H9 (cell line): ENCODE results near the gene IRF2BP2. TPM values are rescaled to one million over a fixed set of nuclear protein-coding genes. Genes with fewer than 3 reads are reported as not detected.

Experiments used
- DNase-seq: peaks from one replicate; pipeline ENCODE4 v3.0.0-alpha.2; 2017
- H2AFZ ChIP-seq: one replicate; pipeline ENCODE4 v1.6.1; 2013; ENCODE audit warnings: mild to moderate bottlenecking, low read length, control low read depth, moderate library complexity
- H2AK5ac ChIP-seq: 2 replicates; pipeline ENCODE4 v1.6.1; 2013; ENCODE audit warnings: low read length, control low read depth, mixed read lengths; ENCODE audit not compliant: insufficient read length
- H2BK120ac ChIP-seq: one replicate; pipeline ENCODE4 v1.6.1; 2013; ENCODE audit warnings: low read depth, mild to moderate bottlenecking, low read length, control low read depth, inconsistent platforms; ENCODE audit not compliant: poor library complexity, severe bottlenecking
- H2BK12ac ChIP-seq: 2 replicates; pipeline ENCODE4 v1.6.1; 2013; ENCODE audit warnings: low read length, control low read depth, mixed read lengths, low read depth; ENCODE audit not compliant: insufficient read length
- H2BK15ac ChIP-seq: 2 replicates; pipeline ENCODE4 v1.6.1; 2013; ENCODE audit warnings: low read depth, low read length, control low read depth
- H2BK20ac ChIP-seq: one replicate; pipeline ENCODE4 v1.6.1; 2013; ENCODE audit warnings: low read depth, mild to moderate bottlenecking, low read length, control low read depth, inconsistent platforms; ENCODE audit not compliant: poor library complexity, severe bottlenecking
- H2BK5ac ChIP-seq: 2 replicates; pipeline ENCODE4 v1.6.1; 2013; ENCODE audit warnings: low read length, control low read depth, mixed read lengths; ENCODE audit not compliant: insufficient read length
- H3K14ac ChIP-seq: 2 replicates; pipeline ENCODE4 v1.6.1; 2013; ENCODE audit warnings: low read length, control low read depth; ENCODE audit not compliant: insufficient read depth
- H3K18ac ChIP-seq: 2 replicates; pipeline ENCODE4 v1.6.1; 2013; ENCODE audit warnings: low read depth, mild to moderate bottlenecking, mixed read lengths, low read length, control low read depth; ENCODE audit not compliant: insufficient read length
- H3K23ac ChIP-seq: 2 replicates; pipeline ENCODE4 v1.6.1; 2013; ENCODE audit warnings: low read length, control low read depth, mixed read lengths, low read depth; ENCODE audit not compliant: insufficient read length
- H3K23me2 ChIP-seq: 2 replicates; pipeline ENCODE4 v1.6.1; 2013; ENCODE audit warnings: low read depth, mild to moderate bottlenecking, mixed read lengths, low read length, control low read depth; ENCODE audit not compliant: insufficient read length, poor library complexity, severe bottlenecking
- H3K27ac ChIP-seq: 2 replicates; pipeline ENCODE4 v1.5.1; 2013; ENCODE audit warnings: low read length, control low read depth, mixed read lengths, low read depth; ENCODE audit not compliant: insufficient read length
- H3K27me3 ChIP-seq: 2 replicates; pipeline ENCODE4 v1.6.1; 2013; ENCODE audit warnings: low read length, control low read depth, inconsistent platforms; ENCODE audit not compliant: insufficient read depth
- H3K4ac ChIP-seq: 2 replicates; pipeline ENCODE4 v1.6.1; 2013; ENCODE audit warnings: low read depth, mild to moderate bottlenecking, control low read depth, inconsistent platforms, low read length, moderate library complexity
- H3K4me1 ChIP-seq: 2 replicates; pipeline ENCODE4 v1.6.1; 2013; ENCODE audit warnings: low read length, control low read depth, inconsistent platforms; ENCODE audit not compliant: insufficient read depth
- H3K4me2 ChIP-seq: 2 replicates; pipeline ENCODE4 v1.6.1; 2013; ENCODE audit warnings: low read length, control low read depth, mixed read lengths; ENCODE audit not compliant: insufficient read length, insufficient read depth
- H3K56ac ChIP-seq: 2 replicates; pipeline ENCODE4 v1.6.1; 2013; ENCODE audit warnings: low read depth, mild to moderate bottlenecking, mixed read lengths, low read length, control low read depth; ENCODE audit not compliant: insufficient read length
- H3K79me1 ChIP-seq: 2 replicates; pipeline ENCODE4 v1.6.1; 2013; ENCODE audit warnings: low read depth, mild to moderate bottlenecking, moderate library complexity, low read length, control low read depth, inconsistent platforms; ENCODE audit not compliant: insufficient read depth, poor library complexity, severe bottlenecking
- H3K79me2 ChIP-seq: 2 replicates; pipeline ENCODE4 v1.6.1; 2013; ENCODE audit warnings: low read length, control low read depth, inconsistent platforms; ENCODE audit not compliant: insufficient read depth
- H3K9ac ChIP-seq: 2 replicates; pipeline ENCODE4 v1.6.1; 2013; ENCODE audit warnings: low read length, control low read depth, mixed read lengths; ENCODE audit not compliant: insufficient read length; ENCODE audit errors: extremely low read depth
- H3K9me3 ChIP-seq: one replicate; pipeline ENCODE4 v1.6.1; 2013; ENCODE audit warnings: low read depth, low read length, inconsistent platforms; ENCODE audit not compliant: control insufficient read depth
- H3T11ph ChIP-seq: one replicate; pipeline ENCODE4 v1.6.1; 2013; ENCODE audit warnings: mild to moderate bottlenecking, low read length, control low read depth, inconsistent platforms
- H4K20me1 ChIP-seq: one replicate; pipeline ENCODE4 v1.6.1; 2013; ENCODE audit not compliant: control insufficient read depth, insufficient read length, insufficient read depth
- H4K5ac ChIP-seq: 2 replicates; pipeline ENCODE4 v1.6.1; 2013; ENCODE audit warnings: low read depth, mild to moderate bottlenecking, mixed read lengths, low read length, control low read depth; ENCODE audit not compliant: insufficient read length
- H4K8ac ChIP-seq: replicated peaks from 2 replicates; pipeline ENCODE4 v1.6.1; 2013; ENCODE audit warnings: low read length, control low read depth, mixed read lengths, low read depth; ENCODE audit not compliant: insufficient read length
- H4K91ac ChIP-seq: 2 replicates; pipeline ENCODE4 v1.6.1; 2013; ENCODE audit warnings: low read depth, mild to moderate bottlenecking, moderate library complexity, mixed read lengths, low read length, control low read depth; ENCODE audit not compliant: insufficient read length
- H3K27ac Mint-ChIP-seq, 3 experiments: 2 replicates in 2 of 3; 3 replicates in 1 of 3; pipeline ENCODE4 v1.8.0; 2020 to 2021; ENCODE audit warnings: mixed read lengths in 3 of 3, mild to moderate bottlenecking in 1 of 3, moderate library complexity in 1 of 3
- H3K27me3 Mint-ChIP-seq: 2 replicates; pipeline ENCODE4 v1.8.0; 2021; ENCODE audit warnings: low read depth, mild to moderate bottlenecking, moderate library complexity, mixed read lengths
- H3K36me3 Mint-ChIP-seq, 3 experiments: 2 replicates in 2 of 3; 3 replicates in 1 of 3; pipeline ENCODE4 v1.8.0; 2020 to 2021; ENCODE audit warnings: low read depth in 3 of 3, mixed read lengths in 3 of 3; ENCODE audit not compliant: insufficient read depth in 1 of 3
- H3K4me1 Mint-ChIP-seq, 2 experiments: 2 replicates each; pipeline ENCODE4 v1.8.0; 2020; ENCODE audit warnings: mixed read lengths in 2 of 2
- H3K4me3 Mint-ChIP-seq, 2 experiments: 2 replicates in 1 of 2; 3 replicates in 1 of 2; pipeline ENCODE4 v1.8.0; 2020 to 2021; ENCODE audit warnings: mild to moderate bottlenecking in 2 of 2, mixed read lengths in 2 of 2, moderate library complexity in 1 of 2
- H3K9me3 Mint-ChIP-seq, 2 experiments: 2 replicates in 1 of 2; 3 replicates in 1 of 2; pipeline ENCODE4 v1.8.0; 2020; ENCODE audit warnings: mild to moderate bottlenecking in 2 of 2, mixed read lengths in 2 of 2, moderate library complexity in 1 of 2
- CTCF ChIP-seq: fragments of 200-600 bp; sonication (generic); conservative IDR thresholded peaks from 3 replicates; pipeline ENCODE4 v1.8.0; 2021; ENCODE audit warnings: antibody characterized with exemption, mild to moderate bottlenecking
- WGBS: extraction: QIAGEN DNeasy Blood & Tissue Kit; methylation state at CpG from one replicate; pipeline ENCODE4 v1.1.7; 2013; ENCODE audit warnings: missing lambda C conversion rate, low lambda C conversion rate, mixed read lengths; ENCODE audit not compliant: insufficient read length; ENCODE audit errors: extremely low coverage; 5-methylcytosine and 5-hydroxymethylcytosine counted together
- total RNA-seq: library from RNA; stranded (reverse); gene quantifications from 2 replicates; pipeline ENCODE4 v1.2.1, GENCODE V29; 2021

The IRF2BP2 gene
- total RNA-seq, 1 experiment from 2014 or later: 80.2 TPM

GRCh38 chr1:234655328-234656069 lies 45.5 kb upstream of the IRF2BP2 start:
- Mint-ChIP-seq H3K4me3 (no peak overlapping the region), H3K4me1 (peaks cover 33 to 39% of the 10 kb centered on the region in 2 experiments), H3K27me3 (peaks cover 4% of the 10 kb centered on the region; the same call in 1 of the 2 replicates), H3K36me3 (no peaks in the 10 kb centered on the region), H3K27ac (peak overlapping the region in 1 of 3 experiments; percentile 8; a peak in 1 of 7 replicates), H3K9me3 (no peaks in the 10 kb centered on the region; a peak in 1 of 5 replicates)
- Histone ChIP-seq H2BK120ac (no peak overlapping the region), H3K14ac (peak overlapping the region; percentile 12; the same call in 1 of the 2 replicates), H3K4me1 (peaks cover 12% of the 10 kb centered on the region), H3K56ac (no peak overlapping the region), H2BK15ac (no peak overlapping the region), H3K9me3 (no peaks in the 10 kb centered on the region), H3K23ac (no peak overlapping the region), H3K23me2 (no peaks in the 10 kb centered on the region), H4K5ac (no peak overlapping the region), H3K79me2 (no peaks in the 10 kb centered on the region), H3K27me3 (no peaks in the 10 kb centered on the region), H2AK5ac (no peak overlapping the region), H3T11ph (no peak overlapping the region), H2AFZ (no peak overlapping the region), H3K4me2 (no peak overlapping the region), H4K8ac (no peak overlapping the region), H3K27ac (no peak overlapping the region), H2BK20ac (no peak overlapping the region), H3K18ac (no peak overlapping the region), H3K4ac (no peak overlapping the region), H4K91ac (no peak overlapping the region), H3K79me1 (no peaks in the 10 kb centered on the region), H2BK12ac (no peak overlapping the region), H2BK5ac (no peak overlapping the region), H3K9ac (no peak overlapping the region), H4K20me1 (no peaks in the 10 kb centered on the region)
- TF ChIP-seq CTCF: no peak
- WGBS: no CpG with 5 or more reads among the region's 8 CpGs
- DNase-seq: no peak
